ENCODE data around the gene NOTUM. TPM values are rescaled to one million over a fixed set of nuclear protein-coding genes. Genes with fewer than 3 reads are reported as not detected.

The NOTUM gene
- total and polyA plus RNA-seq, 9 of the 15 experiments (the other 6 are each of a cell fraction or from before 2014, with no cell fraction given) = 0.03 to 14.0 (median 4.1) TPM

GRCh38 chr17:81922566-81923301, 38.3 kb downstream of the NOTUM start (continued):
- TF ChIP-seq ZNF644 (tag; IDR thresholded peaks at IDR 0.05; ENCODE audit: low read depth) (no peak), HIVEP1 (CRISPR knock-in tag; IDR thresholded peaks at IDR 0.05) (no peak; the same call in 1 of the 2 replicates), DNMT1 (IDR thresholded peaks at IDR 0.05) (no peak), ARHGAP35 (IDR thresholded peaks at IDR 0.05; ENCODE audit: partially characterized antibody) (no peak), CCAR2 (IDR thresholded peaks at IDR 0.05; ENCODE audit: low read depth, low read length) (no peak), MTA3 (IDR thresholded peaks at IDR 0.05; ENCODE audit: borderline replicate concordance) (peak; percentile 22; the same call in 1 of the 2 replicates), ZNF174 (CRISPR knock-in tag; IDR thresholded peaks at IDR 0.05) (no peak), HMGN3 (IDR thresholded peaks at IDR 0.05; ENCODE audit: borderline replicate concordance, extremely low read depth, insufficient read length, low read depth, low read length) (peak; percentile 61), POU5F1 (IDR thresholded peaks at IDR 0.05; ENCODE audit: borderline replicate concordance, low read depth, low read length, partially characterized antibody) (no peak), THRAP3 (IDR thresholded peaks at IDR 0.05; ENCODE audit: borderline replicate concordance) (no peak), TSC22D4 (tag; IDR thresholded peaks at IDR 0.05) (no peak), FOXP1 (CRISPR knock-in tag; IDR thresholded peaks at IDR 0.05) (no peak), NFIX (CRISPR knock-in tag; IDR thresholded peaks at IDR 0.05; ENCODE audit: low read depth) (no peak), KDM4B (IDR thresholded peaks at IDR 0.05; ENCODE audit: borderline replicate concordance in 2 of 2, low read depth in 1 of 2) (no peak), JUN (IDR thresholded peaks at IDR 0.05; ENCODE audit: borderline replicate concordance, low read depth, low read length) (no peak), JUN (CRISPR knock-in tag; IDR thresholded peaks at IDR 0.05; ENCODE audit: borderline replicate concordance) (no peak), SMARCB1 (IDR thresholded peaks at IDR 0.05; ENCODE audit: insufficient read length, low read depth) (no peak), HEY1 (CRISPR knock-in tag; IDR thresholded peaks at IDR 0.05; ENCODE audit: borderline replicate concordance) (no peak), CHD4 (IDR thresholded peaks at IDR 0.05; ENCODE audit: insufficient read depth, insufficient replicate concordance, low read depth, low read length, poor library complexity, severe bottlenecking) (peak; percentile 29), CCNT2 (IDR thresholded peaks at IDR 0.05; ENCODE audit: borderline replicate concordance, extremely low read depth, insufficient read length, low read depth, low read length) (peak; percentile 24), FUS (optimal IDR thresholded peaks at IDR 0.05; ENCODE audit: low read depth, low read length) (no peak), RBM34 (IDR thresholded peaks at IDR 0.05; ENCODE audit: borderline replicate concordance, insufficient read depth, low read length) (no peak), SNAPC5 (CRISPR knock-in tag; IDR thresholded peaks at IDR 0.05) (no peak), RNF219 (CRISPR knock-in tag; IDR thresholded peaks at IDR 0.05) (no peak), DLX4 (CRISPR knock-in tag; IDR thresholded peaks at IDR 0.05) (no peak), TAF9B (IDR thresholded peaks at IDR 0.05; ENCODE audit: partially characterized antibody) (no peak), TAL1 (IDR thresholded peaks at IDR 0.05) (no peak)
